ENCODE measurements around the gene POP5.
A peak's percentile ranks its signal among the peaks of the same experiment; 100 is the strongest.

POP5 gene

DNA sequence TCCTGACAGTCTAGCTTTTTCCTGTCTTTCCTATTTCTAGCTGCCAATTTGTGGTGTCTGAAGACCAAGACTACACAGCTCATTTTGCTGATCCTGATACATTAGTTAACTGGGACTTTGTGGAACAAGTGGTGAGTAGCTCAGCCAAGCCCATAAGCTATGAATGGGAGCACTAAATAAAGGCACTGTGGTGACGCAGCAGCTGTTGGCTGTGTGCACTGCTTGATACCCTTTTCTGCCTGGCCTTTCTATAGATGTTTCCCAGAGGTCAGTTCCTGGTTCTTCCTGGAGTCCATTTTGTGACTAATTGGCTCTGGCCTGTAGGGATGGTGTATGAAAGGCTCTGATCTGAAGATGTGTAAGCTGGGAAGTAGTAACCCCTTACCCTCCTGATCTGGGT, 26.5 kb downstream of the POP5 start:
- no peak for DNase-seq (ENCODE audit: low read depth)
- H3K4me3 ChIP-seq (ENCODE audit: low read depth, low read length), result no peak overlapping the region
- TF ChIP-seq, protein P1, sequence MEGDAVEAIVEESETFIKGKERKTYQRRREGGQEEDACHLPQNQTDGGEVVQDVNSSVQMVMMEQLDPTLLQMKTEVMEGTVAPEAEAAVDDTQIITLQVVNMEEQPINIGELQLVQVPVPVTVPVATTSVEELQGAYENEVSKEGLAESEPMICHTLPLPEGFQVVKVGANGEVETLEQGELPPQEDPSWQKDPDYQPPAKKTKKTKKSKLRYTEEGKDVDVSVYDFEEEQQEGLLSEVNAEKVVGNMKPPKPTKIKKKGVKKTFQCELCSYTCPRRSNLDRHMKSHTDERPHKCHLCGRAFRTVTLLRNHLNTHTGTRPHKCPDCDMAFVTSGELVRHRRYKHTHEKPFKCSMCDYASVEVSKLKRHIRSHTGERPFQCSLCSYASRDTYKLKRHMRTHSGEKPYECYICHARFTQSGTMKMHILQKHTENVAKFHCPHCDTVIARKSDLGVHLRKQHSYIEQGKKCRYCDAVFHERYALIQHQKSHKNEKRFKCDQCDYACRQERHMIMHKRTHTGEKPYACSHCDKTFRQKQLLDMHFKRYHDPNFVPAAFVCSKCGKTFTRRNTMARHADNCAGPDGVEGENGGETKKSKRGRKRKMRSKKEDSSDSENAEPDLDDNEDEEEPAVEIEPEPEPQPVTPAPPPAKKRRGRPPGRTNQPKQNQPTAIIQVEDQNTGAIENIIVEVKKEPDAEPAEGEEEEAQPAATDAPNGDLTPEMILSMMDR (IDR thresholded peaks at IDR 0.05; ENCODE audit: insufficient read depth, low read depth, low read length, missing control alignments), result no peak

- TF ChIP-seq, protein P1 (IDR thresholded peaks at IDR 0.05; ENCODE audit: insufficient read depth, low read depth, low read length, missing control alignments), result no peak
- H3K4me3 ChIP-seq (ENCODE audit: low read depth, low read length), result no peak overlapping the region
- DNase-seq (ENCODE audit: low read depth), result no peak
Observed at GRCh38 chr12:120546050-120546386, 35.2 kb downstream of the POP5 start.

DNA sequence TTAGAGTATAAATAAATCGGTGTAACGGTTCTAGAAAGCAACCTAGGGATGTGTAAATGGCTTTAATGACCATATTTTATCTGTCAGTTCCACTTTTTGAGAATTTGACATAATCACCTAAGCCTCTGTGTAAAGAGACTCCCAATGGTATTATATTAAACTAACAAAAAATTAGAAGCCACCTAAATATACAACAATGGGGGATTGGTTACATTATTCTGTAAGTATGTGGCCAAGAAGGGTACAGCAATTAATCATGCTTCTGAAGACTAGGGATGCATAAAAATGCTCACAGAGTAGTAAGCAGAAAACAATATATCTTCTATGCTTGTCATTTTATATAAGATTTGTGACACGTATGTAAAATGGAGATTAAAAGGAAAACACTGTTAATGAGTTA, 36.5 kb downstream of the POP5 start:
- no peak overlapping the region for H3K4me3 ChIP-seq (ENCODE audit: low read depth, low read length)
- TF ChIP-seq, protein P1 (IDR thresholded peaks at IDR 0.05; ENCODE audit: insufficient read depth, low read depth, low read length, missing control alignments), result no peak
- no peak for DNase-seq (ENCODE audit: low read depth)

DNA sequence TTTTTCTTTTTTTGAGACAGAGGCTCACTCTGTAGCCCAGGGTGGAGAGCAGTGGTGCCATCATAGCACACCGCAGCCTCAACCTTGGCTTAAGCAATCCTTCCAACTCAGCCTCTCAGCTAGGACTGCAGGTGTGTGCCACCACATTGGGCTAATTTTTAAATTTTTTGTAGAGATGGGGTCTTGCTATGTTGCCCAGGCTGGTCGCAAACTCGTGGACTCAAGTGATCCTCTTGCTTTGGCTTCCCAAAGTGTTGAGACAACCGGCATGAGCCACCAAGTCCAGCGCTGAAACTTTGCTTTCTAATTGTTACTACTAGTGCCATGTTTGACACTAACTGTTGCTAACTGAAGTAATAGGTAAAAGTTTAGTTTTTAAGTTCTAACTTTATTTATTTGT, 39.0 kb downstream of the POP5 start:
- DNase-seq (ENCODE audit: low read depth), result no peak
- no peak overlapping the region for H3K4me3 ChIP-seq (ENCODE audit: low read depth, low read length)
- TF ChIP-seq, protein P1 (IDR thresholded peaks at IDR 0.05; ENCODE audit: insufficient read depth, low read depth, low read length, missing control alignments), result no peak

DNA sequence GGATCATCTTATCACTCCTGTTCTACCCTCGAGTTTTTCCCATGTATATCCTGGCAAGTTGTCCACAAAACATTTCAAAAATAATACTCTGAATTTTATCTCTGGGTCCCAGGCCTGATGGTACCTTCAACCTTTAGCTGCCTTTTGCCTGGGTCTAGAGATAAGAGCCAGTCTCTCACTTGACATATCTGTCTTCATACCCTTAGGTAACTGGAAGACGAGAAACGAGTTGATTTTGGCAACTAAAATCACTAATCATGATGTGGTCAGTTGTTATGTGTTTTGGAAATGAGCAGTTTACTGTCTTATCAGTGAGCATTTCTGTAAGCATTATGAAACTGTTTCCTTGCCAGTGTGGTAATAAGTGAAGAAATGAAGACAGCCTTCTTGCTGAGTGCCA, 40.8 kb downstream of the POP5 start:
- H3K4me3 ChIP-seq (ENCODE audit: low read depth, low read length), result no peak overlapping the region
- TF ChIP-seq, protein P1 (IDR thresholded peaks at IDR 0.05; ENCODE audit: insufficient read depth, low read depth, low read length, missing control alignments), result no peak
- DNase-seq (ENCODE audit: low read depth), result no peak

DNA sequence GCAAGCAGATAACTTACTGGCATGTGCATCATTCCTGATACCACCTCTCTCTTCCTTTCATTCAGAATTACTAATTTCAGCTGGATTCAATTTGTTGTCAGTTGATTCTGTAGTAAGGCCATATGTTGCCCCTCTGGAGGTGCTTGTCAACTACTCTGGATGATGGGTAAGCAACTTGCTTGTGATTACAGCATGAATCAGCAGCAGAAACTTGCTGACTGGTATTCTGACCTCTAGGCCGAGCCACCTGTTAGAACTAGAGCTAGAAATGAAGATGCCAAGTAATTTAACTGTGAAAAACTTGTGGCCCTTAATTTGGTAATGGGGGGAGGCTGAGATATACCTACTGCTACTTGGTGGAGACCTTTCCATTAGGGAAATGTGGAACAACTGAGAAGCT, 41.9 kb downstream of the POP5 start:
- TF ChIP-seq, protein P1 (IDR thresholded peaks at IDR 0.05; ENCODE audit: insufficient read depth, low read depth, low read length, missing control alignments), result no peak
- no peak for DNase-seq (ENCODE audit: low read depth)
- no peak overlapping the region for H3K4me3 ChIP-seq (ENCODE audit: low read depth, low read length)

DNA sequence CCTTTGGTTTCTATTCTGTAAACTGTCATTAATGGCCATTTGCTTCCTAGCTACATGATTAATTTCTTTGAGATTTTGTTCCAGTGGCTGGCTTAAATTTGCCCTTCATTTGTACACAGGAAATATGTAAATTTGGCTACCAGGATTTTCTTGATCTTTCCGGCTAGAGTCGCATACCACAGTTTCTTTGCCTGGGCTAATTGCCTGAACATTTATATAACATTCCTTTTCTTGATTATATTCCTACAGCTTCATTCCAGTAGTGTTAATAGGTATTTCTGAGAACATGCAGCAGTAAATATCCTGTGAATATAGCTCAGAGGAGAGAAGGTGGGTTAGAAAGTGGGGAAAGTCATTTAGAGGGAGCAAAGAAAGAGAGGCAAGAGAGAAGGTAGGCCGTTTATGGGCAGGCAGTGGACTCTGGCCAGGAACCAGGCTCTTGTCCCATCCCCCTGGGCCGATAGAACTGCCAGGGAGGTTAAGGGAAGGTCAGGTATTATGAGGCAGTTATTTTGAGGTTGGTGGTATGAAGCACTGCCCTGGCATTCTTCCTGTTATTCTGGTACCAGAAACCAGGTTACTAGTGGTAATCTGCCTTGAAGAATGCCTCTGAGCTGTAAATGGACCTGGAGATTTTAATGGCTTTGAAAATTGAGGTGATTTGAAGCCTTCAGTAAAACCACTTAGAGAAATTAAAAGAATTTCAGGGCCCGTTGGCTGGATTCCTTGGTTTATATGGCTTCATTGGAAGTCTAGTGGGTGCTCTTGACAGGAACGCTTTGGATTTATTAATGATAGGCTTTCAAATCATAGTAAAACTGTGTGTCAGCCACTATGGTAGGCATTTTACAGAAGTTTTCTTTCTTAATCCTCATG, 42.7 kb downstream of the POP5 start:
- H3K4me3 ChIP-seq (ENCODE audit: low read depth, low read length), result peak overlapping the region; percentile 53
- TF ChIP-seq, protein P1 (IDR thresholded peaks at IDR 0.05; ENCODE audit: insufficient read depth, low read depth, low read length, missing control alignments), result no peak

More for the DNA sequence above, 42.7 kb downstream of the POP5 start:
- DNase-seq (ENCODE audit: low read depth), result peak; percentile 49

All from GM12865 (cell line).